ENCODE measurements around the gene BCAS3.

BCAS3 gene

GRCh38 chr17:60901806-60902205, 224.2 kb downstream of the BCAS3 start:
- H3K4me2 ChIP-seq (ENCODE audit: low read length) = no peak overlapping the region
- no peak overlapping the region for H3K4me3 ChIP-seq (ENCODE audit: low read length)
- H3K27ac ChIP-seq (ENCODE audit: low read depth, low read length) = no peak overlapping the region
- TF ChIP-seq EZH2phosphoT487 (IDR thresholded peaks at IDR 0.05; ENCODE audit: borderline replicate concordance, low read length) = no peak
- no peak for TF ChIP-seq CTCF (IDR thresholded peaks at IDR 0.05; ENCODE audit: low read depth, low read length, poor library complexity, severe bottlenecking)
- no peaks in the 10 kb centered on the region for H3K36me3 ChIP-seq (ENCODE audit: control insufficient read depth, low read length)
- no peaks in the 10 kb centered on the region for H3K9me2 ChIP-seq (replicated peaks; ENCODE audit: control insufficient read depth, low read length)
- H3K79me2 ChIP-seq (ENCODE audit: control insufficient read depth, low read length) = no peaks in the 10 kb centered on the region
- no peaks in the 10 kb centered on the region for H3K4me1 ChIP-seq (ENCODE audit: control insufficient read depth, low read length)
- H4K20me1 ChIP-seq (ENCODE audit: control insufficient read depth, insufficient read depth, low read depth, low read length) = no peaks in the 10 kb centered on the region
- H3F3A ChIP-seq (ENCODE audit: control insufficient read depth, insufficient read depth) = no peaks in the 10 kb centered on the region
- H3K9me3 ChIP-seq (ENCODE audit: control insufficient read depth, insufficient read depth, low read length) = no peaks in the 10 kb centered on the region
- no peaks in the 10 kb centered on the region for H3K27me3 ChIP-seq (ENCODE audit: control insufficient read depth, low read length)

GRCh38 chr17:60902399-60902798, 224.7 kb downstream of the BCAS3 start:
- Histone ChIP-seq H3K9me3 (ENCODE audit: control insufficient read depth, insufficient read depth, low read length) (no peaks in the 10 kb centered on the region), H3K36me3 (ENCODE audit: control insufficient read depth, low read length) (no peaks in the 10 kb centered on the region), H3K9me2 (replicated peaks; ENCODE audit: control insufficient read depth, low read length) (no peaks in the 10 kb centered on the region), H3F3A (ENCODE audit: control insufficient read depth, insufficient read depth) (no peaks in the 10 kb centered on the region), H3K4me1 (ENCODE audit: control insufficient read depth, low read length) (no peaks in the 10 kb centered on the region), H3K4me2 (ENCODE audit: low read length) (no peak overlapping the region), H3K79me2 (ENCODE audit: control insufficient read depth, low read length) (no peaks in the 10 kb centered on the region), H3K27me3 (ENCODE audit: control insufficient read depth, low read length) (no peaks in the 10 kb centered on the region; the same call in 1 of the 2 replicates), H4K20me1 (ENCODE audit: control insufficient read depth, insufficient read depth, low read depth, low read length) (no peaks in the 10 kb centered on the region), H3K27ac (ENCODE audit: low read depth, low read length) (no peak overlapping the region), H3K4me3 (ENCODE audit: low read length) (no peak overlapping the region)
- TF ChIP-seq CTCF (IDR thresholded peaks at IDR 0.05; ENCODE audit: low read depth, low read length, poor library complexity, severe bottlenecking) = no peak
- no peak for TF ChIP-seq EZH2phosphoT487 (IDR thresholded peaks at IDR 0.05; ENCODE audit: borderline replicate concordance, low read length)

- no peak for TF ChIP-seq CTCF (IDR thresholded peaks at IDR 0.05; ENCODE audit: low read depth, low read length, poor library complexity, severe bottlenecking)
- no peak for TF ChIP-seq EZH2phosphoT487 (IDR thresholded peaks at IDR 0.05; ENCODE audit: borderline replicate concordance, low read length)
These were observed 226.9 kb downstream of the BCAS3 start for GRCh38 chr17:60904582-60904981.

GRCh38 chr17:60905709-60906108, 228.1 kb downstream of the BCAS3 start:
- no peak overlapping the region for H3K4me3 ChIP-seq (ENCODE audit: low read length)
- TF ChIP-seq EZH2phosphoT487 (IDR thresholded peaks at IDR 0.05; ENCODE audit: borderline replicate concordance, low read length) (no peak), CTCF (IDR thresholded peaks at IDR 0.05; ENCODE audit: low read depth, low read length, poor library complexity, severe bottlenecking) (no peak)
- H3K79me2 ChIP-seq (ENCODE audit: control insufficient read depth, low read length) = no peaks in the 10 kb centered on the region
- H3K9me2 ChIP-seq (replicated peaks; ENCODE audit: control insufficient read depth, low read length) = no peaks in the 10 kb centered on the region
- H3K27me3 ChIP-seq (ENCODE audit: control insufficient read depth, low read length) = peaks cover 7% of the 10 kb centered on the region
- no peaks in the 10 kb centered on the region for H4K20me1 ChIP-seq (ENCODE audit: control insufficient read depth, insufficient read depth, low read depth, low read length)
- no peaks in the 10 kb centered on the region for H3K9me3 ChIP-seq (ENCODE audit: control insufficient read depth, insufficient read depth, low read length)
- H3F3A ChIP-seq (ENCODE audit: control insufficient read depth, insufficient read depth) = no peaks in the 10 kb centered on the region
- no peak overlapping the region for H3K4me2 ChIP-seq (ENCODE audit: low read length)
- no peaks in the 10 kb centered on the region for H3K4me1 ChIP-seq (ENCODE audit: control insufficient read depth, low read length)
- no peaks in the 10 kb centered on the region for H3K36me3 ChIP-seq (ENCODE audit: control insufficient read depth, low read length)
- no peak overlapping the region for H3K27ac ChIP-seq (ENCODE audit: low read depth, low read length)

More at GRCh38 chr17:60904582-60904981, 226.9 kb downstream of the BCAS3 start:
- Histone ChIP-seq H3K4me1 (ENCODE audit: control insufficient read depth, low read length) (no peaks in the 10 kb centered on the region), H3K4me3 (ENCODE audit: low read length) (no peak overlapping the region), H3F3A (ENCODE audit: control insufficient read depth, insufficient read depth) (no peaks in the 10 kb centered on the region), H3K9me3 (ENCODE audit: control insufficient read depth, insufficient read depth, low read length) (no peaks in the 10 kb centered on the region), H4K20me1 (ENCODE audit: control insufficient read depth, insufficient read depth, low read depth, low read length) (no peaks in the 10 kb centered on the region), H3K4me2 (ENCODE audit: low read length) (no peak overlapping the region), H3K79me2 (ENCODE audit: control insufficient read depth, low read length) (no peaks in the 10 kb centered on the region), H3K27ac (ENCODE audit: low read depth, low read length) (no peak overlapping the region), H3K36me3 (ENCODE audit: control insufficient read depth, low read length) (no peaks in the 10 kb centered on the region), H3K9me2 (replicated peaks; ENCODE audit: control insufficient read depth, low read length) (no peaks in the 10 kb centered on the region), H3K27me3 (ENCODE audit: control insufficient read depth, low read length) (peaks cover 3% of the 10 kb centered on the region)

Data from DOHH2 (cell line).